ENCODE results near the gene PEX7.
"Not testable (repeated sequence)": the region's sequence is repeated elsewhere in the genome, so short reads cannot be mapped to it uniquely, and the experiment has no call there.

PEX7 gene

GRCh38 chr6:136893187-136893586 lies 70.8 kb downstream of the PEX7 start:
- no peak overlapping the region for H3K4me3 ChIP-seq (replicated peaks in 1 of 2; ENCODE audit: low read depth in 2 of 2, low read length in 2 of 2)
- TF ChIP-seq, protein P1, sequence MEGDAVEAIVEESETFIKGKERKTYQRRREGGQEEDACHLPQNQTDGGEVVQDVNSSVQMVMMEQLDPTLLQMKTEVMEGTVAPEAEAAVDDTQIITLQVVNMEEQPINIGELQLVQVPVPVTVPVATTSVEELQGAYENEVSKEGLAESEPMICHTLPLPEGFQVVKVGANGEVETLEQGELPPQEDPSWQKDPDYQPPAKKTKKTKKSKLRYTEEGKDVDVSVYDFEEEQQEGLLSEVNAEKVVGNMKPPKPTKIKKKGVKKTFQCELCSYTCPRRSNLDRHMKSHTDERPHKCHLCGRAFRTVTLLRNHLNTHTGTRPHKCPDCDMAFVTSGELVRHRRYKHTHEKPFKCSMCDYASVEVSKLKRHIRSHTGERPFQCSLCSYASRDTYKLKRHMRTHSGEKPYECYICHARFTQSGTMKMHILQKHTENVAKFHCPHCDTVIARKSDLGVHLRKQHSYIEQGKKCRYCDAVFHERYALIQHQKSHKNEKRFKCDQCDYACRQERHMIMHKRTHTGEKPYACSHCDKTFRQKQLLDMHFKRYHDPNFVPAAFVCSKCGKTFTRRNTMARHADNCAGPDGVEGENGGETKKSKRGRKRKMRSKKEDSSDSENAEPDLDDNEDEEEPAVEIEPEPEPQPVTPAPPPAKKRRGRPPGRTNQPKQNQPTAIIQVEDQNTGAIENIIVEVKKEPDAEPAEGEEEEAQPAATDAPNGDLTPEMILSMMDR (IDR thresholded peaks at IDR 0.05; ENCODE audit: low read depth, low read length), result no peak
- no peak for DNase-seq (ENCODE audit: low read depth in 2 of 2)

GRCh38 chr6:136895901-136896300 lies 73.5 kb downstream of the PEX7 start:
- TF ChIP-seq, protein P1 (IDR thresholded peaks at IDR 0.05; ENCODE audit: low read depth, low read length), result no peak
- H3K4me3 ChIP-seq (replicated peaks in 1 of 2; ENCODE audit: low read depth in 2 of 2, low read length in 2 of 2), result no peak overlapping the region
- DNase-seq (ENCODE audit: low read depth in 2 of 2), result no peak

GRCh38 chr6:136897071-136897470 lies 74.7 kb downstream of the PEX7 start:
- no peak for DNase-seq (ENCODE audit: low read depth in 2 of 2)
- TF ChIP-seq, protein P1 (IDR thresholded peaks at IDR 0.05; ENCODE audit: low read depth, low read length), result no peak
- no peak overlapping the region for H3K4me3 ChIP-seq (replicated peaks in 1 of 2; ENCODE audit: low read depth in 2 of 2, low read length in 2 of 2)

GRCh38 chr6:136901212-136901784 lies 78.9 kb downstream of the PEX7 start:
- H3K4me3 ChIP-seq (replicated peaks in 1 of 2; ENCODE audit: low read depth in 2 of 2, low read length in 2 of 2), result no peak overlapping the region
- TF ChIP-seq, protein P1 (IDR thresholded peaks at IDR 0.05; ENCODE audit: low read depth, low read length), result no peak
- DNase-seq (ENCODE audit: low read depth in 2 of 2), result no peak

DNA sequence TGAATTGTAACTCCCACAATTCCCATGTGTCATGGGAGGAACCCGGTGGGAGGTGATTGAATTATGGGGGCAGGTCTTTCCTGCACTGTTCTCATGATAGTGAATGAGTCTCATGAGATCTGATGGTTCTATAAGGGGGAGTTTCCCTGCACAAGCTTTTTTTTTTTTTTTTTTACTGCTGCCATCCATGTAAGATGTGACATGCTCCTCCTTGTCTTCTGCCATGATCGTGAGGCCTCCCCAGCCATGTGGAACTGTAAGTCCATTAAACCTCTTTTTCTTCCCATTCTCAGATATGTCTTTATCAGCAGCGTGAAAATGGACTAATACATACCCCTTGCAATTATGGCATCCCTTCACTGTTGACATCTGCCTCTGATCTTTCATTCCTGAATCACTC lies 82.1 kb downstream of the PEX7 start:
- not testable (repeated sequence) for H3K4me3 ChIP-seq (replicated peaks in 1 of 2; ENCODE audit: low read depth in 2 of 2, low read length in 2 of 2); DNase-seq (ENCODE audit: low read depth in 2 of 2)

DNA sequence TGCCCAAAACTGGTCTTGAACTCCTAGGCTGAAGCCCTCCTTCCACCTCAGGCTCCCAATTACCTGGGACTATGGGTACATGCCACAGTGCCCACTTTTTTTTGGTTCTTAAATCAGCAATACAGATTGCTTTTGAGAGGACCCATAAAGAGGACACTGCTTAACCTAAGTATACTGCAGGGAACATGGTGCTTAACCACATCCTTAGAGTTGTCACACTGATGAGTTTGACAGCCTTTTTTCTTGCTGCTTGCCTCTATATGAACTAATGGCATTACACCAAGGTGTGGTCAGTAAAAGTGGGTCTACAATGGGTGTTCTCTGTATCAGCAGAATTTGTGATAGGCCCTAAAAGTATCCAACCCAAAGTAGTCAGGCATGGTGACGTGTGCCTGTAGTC lies 92.6 kb downstream of the PEX7 start:
- H3K4me3 ChIP-seq (replicated peaks in 1 of 2; ENCODE audit: low read depth in 2 of 2, low read length in 2 of 2), result no peak overlapping the region
- no peak for DNase-seq (ENCODE audit: low read depth in 2 of 2)
- TF ChIP-seq, protein P1 (IDR thresholded peaks at IDR 0.05; ENCODE audit: low read depth, low read length), result no peak

GRCh38 chr6:136918706-136919105 lies 96.3 kb downstream of the PEX7 start:
- no peak for DNase-seq (ENCODE audit: low read depth in 2 of 2)
- TF ChIP-seq, protein P1 (IDR thresholded peaks at IDR 0.05; ENCODE audit: low read depth, low read length), result no peak

More at GRCh38 chr6:136918706-136919105, 96.3 kb downstream of the PEX7 start:
- no peak overlapping the region for H3K4me3 ChIP-seq (replicated peaks in 1 of 2; ENCODE audit: low read depth in 2 of 2, low read length in 2 of 2)

Data from cardiac fibroblast (primary cell).